HEK293 (cell line): ENCODE results near the gene SLC1A3.

Experiments used
- ZBTB11 ChIP-seq: fragments of 450-650 bp; formaldehyde crosslinking; conservative IDR thresholded peaks from 2 replicates; pipeline ENCODE4 v1.5.1; 2016; ENCODE audit warnings: low read depth, missing biosample characterization, missing genetic modification characterization
- TF ChIP-seq, protein P1 (sequence below): fragments of 450-650 bp; formaldehyde crosslinking; IDR thresholded peaks from 2 replicates; pipeline ENCODE4 v1.5.1; 2016; ENCODE audit warnings: missing biosample characterization, missing genetic modification characterization

DNA sequence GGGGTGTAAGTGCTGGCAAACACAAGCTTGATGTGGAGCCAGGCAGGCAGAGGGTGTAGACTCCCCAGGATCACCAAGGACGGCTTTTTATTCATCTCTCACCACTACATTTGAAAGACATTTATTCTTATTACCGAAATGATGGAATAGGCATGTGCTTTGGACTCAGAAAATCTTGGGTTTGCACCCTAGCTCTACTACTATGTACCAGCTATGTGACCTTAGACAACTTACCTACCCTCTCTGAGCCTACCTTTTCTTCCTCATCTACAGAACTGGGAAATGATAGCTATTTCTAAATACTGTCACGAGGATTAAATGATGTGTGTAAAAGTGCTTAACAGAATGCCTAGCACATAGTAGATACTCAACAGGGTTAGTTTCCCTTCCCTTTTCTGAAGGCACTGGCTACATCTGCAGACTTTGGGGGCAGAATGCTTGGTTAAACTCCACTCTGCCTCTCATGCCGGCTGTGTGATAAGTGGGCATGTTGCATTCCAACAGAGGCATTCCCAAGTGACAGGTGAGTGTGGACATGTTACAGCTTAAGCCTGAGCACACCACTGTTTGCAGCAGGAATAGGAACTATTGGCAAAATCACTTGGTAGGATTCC, 94.8 kb downstream of the SLC1A3 start:
- TF ChIP-seq, protein P1, sequence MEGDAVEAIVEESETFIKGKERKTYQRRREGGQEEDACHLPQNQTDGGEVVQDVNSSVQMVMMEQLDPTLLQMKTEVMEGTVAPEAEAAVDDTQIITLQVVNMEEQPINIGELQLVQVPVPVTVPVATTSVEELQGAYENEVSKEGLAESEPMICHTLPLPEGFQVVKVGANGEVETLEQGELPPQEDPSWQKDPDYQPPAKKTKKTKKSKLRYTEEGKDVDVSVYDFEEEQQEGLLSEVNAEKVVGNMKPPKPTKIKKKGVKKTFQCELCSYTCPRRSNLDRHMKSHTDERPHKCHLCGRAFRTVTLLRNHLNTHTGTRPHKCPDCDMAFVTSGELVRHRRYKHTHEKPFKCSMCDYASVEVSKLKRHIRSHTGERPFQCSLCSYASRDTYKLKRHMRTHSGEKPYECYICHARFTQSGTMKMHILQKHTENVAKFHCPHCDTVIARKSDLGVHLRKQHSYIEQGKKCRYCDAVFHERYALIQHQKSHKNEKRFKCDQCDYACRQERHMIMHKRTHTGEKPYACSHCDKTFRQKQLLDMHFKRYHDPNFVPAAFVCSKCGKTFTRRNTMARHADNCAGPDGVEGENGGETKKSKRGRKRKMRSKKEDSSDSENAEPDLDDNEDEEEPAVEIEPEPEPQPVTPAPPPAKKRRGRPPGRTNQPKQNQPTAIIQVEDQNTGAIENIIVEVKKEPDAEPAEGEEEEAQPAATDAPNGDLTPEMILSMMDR (tag by site-specific recombination) = no peak
- TF ChIP-seq ZBTB11 (tag by site-specific recombination) = no peak
